ENCODE measurements around the gene HADH.
"Not testable (repeated sequence)": the region's sequence is repeated elsewhere in the genome, so short reads cannot be mapped to it uniquely, and the experiment has no call there.

The HADH gene

GRCh38 chr4:107989537-107990386 lies at the start of gene HADH:
Gene HADH, plus strand, starts transcription at chr4:107989889. Its CDS starts 44 bp downstream, at chr4:107989933.
- peak; percentile 88 for DNase-seq (ENCODE audit: low read depth)

- DNase-seq (ENCODE audit: low read depth), result no peak
Observed at GRCh38 chr4:107945809-107946208, 43.9 kb upstream of the HADH start.

GRCh38 chr4:107950746-107951540 lies 38.7 kb upstream of the HADH start:
- no peak for DNase-seq (ENCODE audit: low read depth)

- peak; percentile 44 for DNase-seq (ENCODE audit: low read depth)
Observed at GRCh38 chr4:107951551-107951950, 38.1 kb upstream of the HADH start.

GRCh38 chr4:107956011-107956410 lies 33.7 kb upstream of the HADH start:
- DNase-seq (ENCODE audit: low read depth), result no peak

- no peak for DNase-seq (ENCODE audit: low read depth)
Observed at GRCh38 chr4:107966903-107967302, 22.8 kb upstream of the HADH start.

- not testable (repeated sequence) for DNase-seq (ENCODE audit: low read depth)
Observed at GRCh38 chr4:107967519-107967918, 22.2 kb upstream of the HADH start.

- not testable (repeated sequence) for DNase-seq (ENCODE audit: low read depth)
Observed at GRCh38 chr4:107967921-107968320, 21.8 kb upstream of the HADH start.

- no peak for DNase-seq (ENCODE audit: low read depth)
Observed at GRCh38 chr4:107970063-107970798, 19.5 kb upstream of the HADH start.

GRCh38 chr4:107972605-107973004 lies 17.1 kb upstream of the HADH start:
- DNase-seq (ENCODE audit: low read depth), result no peak

- DNase-seq (ENCODE audit: low read depth), result no peak
Observed at GRCh38 chr4:107974523-107974922, 15.2 kb upstream of the HADH start.

- no peak for DNase-seq (ENCODE audit: low read depth)
Observed at GRCh38 chr4:107977482-107977881, 12.2 kb upstream of the HADH start.

GRCh38 chr4:107977966-107978705 lies 11.6 kb upstream of the HADH start:
- DNase-seq (ENCODE audit: low read depth), result no peak

- no peak for DNase-seq (ENCODE audit: low read depth)
Observed at GRCh38 chr4:107978716-107979451, 10.8 kb upstream of the HADH start.

GRCh38 chr4:107987916-107988762 lies 1.6 kb upstream of the HADH start:
- DNase-seq (ENCODE audit: low read depth), result no peak

GRCh38 chr4:107988763-107989035 lies 990 bp upstream of the HADH start:
- DNase-seq (ENCODE audit: low read depth), result no peak

- DNase-seq (ENCODE audit: low read depth), result no peak
Observed at GRCh38 chr4:107989162-107989536, 540 bp upstream of the HADH start.

GRCh38 chr4:107991945-107992630 lies 2.4 kb downstream of the HADH start:
- peak; percentile 54 for DNase-seq (ENCODE audit: low read depth)

- DNase-seq (ENCODE audit: low read depth), result no peak
Observed at GRCh38 chr4:107993969-107994368, 4.3 kb downstream of the HADH start.

- DNase-seq (ENCODE audit: low read depth), result no peak
Observed at GRCh38 chr4:107994894-107995293, 5.2 kb downstream of the HADH start.
